Measurements from ENCODE around the gene CCDC192. TPM values are rescaled to one million over a fixed set of nuclear protein-coding genes. Genes with fewer than 3 reads are reported as not detected.
"Not testable (repeated sequence)": the region's sequence is repeated elsewhere in the genome, so short reads cannot be mapped to it uniquely, and the experiment has no call there.

Gene CCDC192, protein sequence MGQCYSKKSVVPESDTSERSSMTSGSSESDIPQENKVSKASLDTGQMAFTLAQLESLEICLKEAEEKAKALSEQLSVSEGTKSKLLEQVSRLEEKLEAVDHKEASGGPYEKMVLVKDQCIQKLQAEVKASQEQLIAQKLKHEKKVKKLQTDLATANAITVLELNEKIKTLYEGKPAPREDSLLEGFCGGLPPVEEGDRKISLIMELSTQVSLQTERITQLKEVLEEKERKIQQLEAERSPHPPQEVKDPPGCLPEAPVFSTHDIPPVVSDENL
- polyA plus RNA-seq (2013, experiment 1 of 2; ENCODE audit: insufficient read length) = 0.42 TPM
- polyA plus RNA-seq (2013, experiment 2 of 2; ENCODE audit: insufficient read length) = 0.26 TPM

DNA sequence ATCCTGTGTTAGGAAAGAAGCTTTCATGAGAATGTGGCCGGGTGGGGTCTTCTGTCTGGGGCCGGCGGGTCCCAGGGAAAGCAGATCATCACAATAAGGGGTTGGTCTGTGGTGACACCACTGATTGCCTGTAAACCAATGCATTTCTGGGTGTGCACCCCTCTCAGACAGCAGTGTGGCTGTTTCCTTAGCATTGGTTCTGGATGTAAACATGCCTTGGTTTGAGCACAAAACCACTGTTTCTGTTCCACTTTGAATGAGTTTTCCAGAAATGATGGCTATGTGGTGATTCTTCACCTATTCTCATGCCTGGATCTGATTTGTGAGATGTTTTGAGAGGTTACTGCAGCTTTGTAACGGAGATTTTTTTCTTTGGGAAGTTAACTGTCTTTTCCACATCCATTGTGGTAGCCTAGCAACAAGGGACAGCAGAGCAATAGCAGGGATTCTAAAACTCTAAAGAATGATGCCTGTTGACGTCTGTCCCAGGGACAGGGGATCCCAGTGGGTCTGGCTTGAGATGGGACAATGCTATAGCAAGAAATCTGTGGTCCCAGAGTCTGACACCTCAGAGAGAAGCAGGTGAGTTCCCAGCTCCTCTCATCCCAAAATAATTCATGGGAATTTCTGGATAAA, at the start of gene CCDC192:
TSS of gene CCDC192 (plus strand) at position 466 of the 636 bp plus-strand sequence. CDS start at position 521, 55 bp downstream.
- no peak for DNase-seq

DNA sequence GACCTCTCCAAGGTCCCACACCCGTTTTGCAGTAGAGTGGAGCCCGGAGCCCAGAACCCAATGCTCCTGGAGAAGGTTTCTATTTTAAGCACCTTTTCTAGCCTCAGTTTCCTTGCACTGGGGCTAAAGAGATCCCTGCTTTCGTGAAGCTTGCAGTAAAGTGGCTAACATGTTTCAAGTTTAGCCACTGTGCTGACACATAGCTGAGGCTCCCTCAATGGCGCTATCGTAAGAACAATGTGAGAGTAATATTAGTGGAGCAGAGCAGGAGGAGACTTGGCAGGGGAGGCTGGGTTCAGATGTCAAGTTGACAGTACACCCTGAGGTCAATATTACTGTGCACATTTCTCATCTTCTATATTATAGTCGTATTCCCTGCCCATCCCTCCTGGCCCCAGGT, 46.4 kb upstream of the CCDC192 start:
- DNase-seq = no peak

DNA sequence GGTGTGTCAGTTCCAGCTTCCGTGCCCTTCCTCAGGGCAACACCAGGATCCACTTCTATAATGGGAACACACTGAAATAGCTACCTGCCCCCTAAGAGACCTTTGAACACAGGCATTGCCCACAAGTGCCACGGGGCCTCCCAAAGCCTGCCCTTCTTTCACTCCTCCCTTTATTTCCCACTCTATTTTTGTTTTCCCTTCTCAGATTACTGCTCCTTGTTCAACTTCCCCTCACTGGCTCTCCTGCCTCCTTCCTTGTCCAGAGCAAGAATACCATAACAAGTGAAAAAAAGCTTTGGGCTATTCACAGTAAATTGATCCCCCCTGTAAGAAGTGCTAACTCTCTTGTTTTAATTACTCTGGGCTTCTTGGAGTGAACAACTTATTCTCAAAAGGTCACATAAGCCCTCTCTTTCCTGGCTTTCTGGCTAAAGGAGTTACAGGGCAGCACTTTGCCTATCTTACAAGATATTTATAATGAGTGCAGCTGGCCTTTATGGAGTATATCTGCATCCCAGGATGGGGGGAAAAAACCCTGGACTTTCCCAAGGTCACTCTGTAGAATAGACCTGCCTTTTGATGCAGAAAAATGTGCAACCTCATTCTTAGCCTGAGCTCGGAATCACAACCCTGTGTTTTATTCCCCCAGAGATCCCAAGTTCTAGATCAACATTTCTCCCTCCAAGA, 43.0 kb upstream of the CCDC192 start:
- no peak for DNase-seq

DNA sequence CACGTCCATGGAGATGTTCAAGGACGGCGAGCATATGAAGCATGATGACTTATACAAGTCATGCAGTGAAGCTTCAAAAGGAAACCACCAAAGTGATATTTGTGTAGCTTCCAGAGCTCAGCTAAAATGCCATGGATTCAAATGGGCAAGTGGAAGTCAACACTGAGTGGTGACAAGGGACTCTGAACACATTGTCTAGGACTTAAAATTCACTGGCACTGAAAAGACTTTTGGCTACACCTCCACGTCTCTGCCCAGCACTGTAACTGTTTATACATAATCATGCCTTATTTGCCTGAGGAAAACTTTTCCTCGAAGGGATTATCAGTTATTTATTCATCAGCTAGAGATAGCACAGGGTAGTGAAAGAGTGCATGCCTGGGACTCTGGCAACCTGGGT, 39.1 kb upstream of the CCDC192 start:
- DNase-seq = no peak

DNA sequence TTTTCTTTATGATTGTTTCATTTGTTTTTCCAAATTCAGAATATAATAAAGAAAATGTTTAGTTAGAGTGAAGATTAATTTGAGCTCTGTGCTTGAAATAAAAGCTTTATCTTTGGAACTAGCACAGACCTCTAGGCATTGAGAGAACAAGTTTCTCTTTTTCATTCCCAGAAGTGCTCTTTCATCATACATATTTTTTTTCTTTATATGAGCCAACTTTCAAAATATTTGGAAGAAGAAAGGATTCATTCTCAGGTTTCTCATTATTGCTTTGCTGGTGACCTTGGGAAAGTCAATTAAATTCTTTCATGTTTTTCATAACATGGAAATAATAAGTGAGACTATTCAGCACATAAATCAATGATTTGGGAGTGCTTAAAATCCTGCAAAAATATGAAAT, 37.5 kb upstream of the CCDC192 start:
- DNase-seq = no peak

DNA sequence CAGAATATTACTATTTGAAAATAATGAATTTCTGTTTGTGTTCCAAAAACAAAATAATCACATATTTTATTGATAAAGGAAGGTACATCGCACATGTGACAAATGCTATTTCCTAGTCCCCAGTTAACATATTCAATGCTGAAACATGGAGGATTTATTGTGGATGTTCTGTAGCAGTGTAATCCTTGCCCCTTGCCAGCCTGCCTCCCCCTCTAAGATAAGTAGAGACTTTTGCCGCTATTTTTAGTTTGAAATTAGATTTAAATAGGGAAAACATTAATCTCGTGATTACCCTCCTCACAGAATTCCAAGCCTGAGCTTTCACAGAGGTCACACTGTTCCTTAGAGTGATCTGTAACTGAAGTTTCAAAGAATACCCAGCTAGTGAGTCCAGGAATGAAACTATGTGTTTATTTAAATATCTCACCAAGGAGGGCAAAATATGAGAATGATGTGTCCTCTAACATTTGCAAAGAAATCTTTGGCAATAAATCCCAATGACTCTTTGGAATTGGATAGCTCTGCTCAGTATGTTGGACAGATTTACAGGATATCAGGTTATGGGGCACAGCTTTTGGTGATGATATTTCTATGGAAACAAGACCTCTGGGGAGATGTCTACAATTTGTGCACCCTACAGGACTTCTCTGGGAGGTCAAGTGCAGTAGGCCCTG, 37.0 kb upstream of the CCDC192 start:
- peak; percentile 33 for DNase-seq

DNA sequence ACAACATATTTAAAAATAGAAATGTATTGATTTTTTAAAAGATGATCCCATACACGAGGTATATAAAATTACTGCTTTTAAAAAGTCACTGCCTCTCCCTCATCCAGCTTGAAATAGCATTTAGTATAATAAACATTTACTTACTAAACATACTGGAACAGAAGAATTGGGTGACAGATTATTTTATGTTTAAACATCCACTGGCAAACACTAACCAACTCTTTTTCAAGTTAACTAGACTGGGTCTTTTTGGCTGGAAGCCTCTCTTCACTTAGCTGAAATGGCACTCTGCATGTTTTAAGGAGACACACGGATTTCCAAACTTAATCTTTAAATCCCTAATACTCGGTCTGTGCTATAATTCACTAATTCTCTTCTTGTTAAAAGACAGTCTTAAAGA, 35.3 kb upstream of the CCDC192 start:
- no peak for DNase-seq

DNA sequence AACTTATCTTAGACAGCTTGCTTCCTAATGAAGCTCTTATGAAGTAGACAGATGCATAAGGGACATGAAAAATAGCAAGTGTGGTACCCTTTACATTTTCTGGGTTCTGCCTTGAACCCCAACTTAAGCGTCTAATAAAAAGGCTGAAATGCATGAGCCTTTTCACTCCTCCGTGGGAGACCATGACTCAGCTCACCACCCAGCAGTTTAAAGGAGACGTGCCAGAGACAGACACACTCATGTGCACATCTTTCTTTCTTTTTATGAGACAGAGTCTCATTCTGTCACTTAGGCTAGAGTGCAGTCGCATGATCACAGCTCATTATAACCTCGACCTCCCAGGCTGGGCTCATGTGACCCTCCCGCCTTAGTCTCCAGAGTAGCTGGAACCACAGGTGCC, 32.0 kb upstream of the CCDC192 start:
- DNase-seq = no peak

DNA sequence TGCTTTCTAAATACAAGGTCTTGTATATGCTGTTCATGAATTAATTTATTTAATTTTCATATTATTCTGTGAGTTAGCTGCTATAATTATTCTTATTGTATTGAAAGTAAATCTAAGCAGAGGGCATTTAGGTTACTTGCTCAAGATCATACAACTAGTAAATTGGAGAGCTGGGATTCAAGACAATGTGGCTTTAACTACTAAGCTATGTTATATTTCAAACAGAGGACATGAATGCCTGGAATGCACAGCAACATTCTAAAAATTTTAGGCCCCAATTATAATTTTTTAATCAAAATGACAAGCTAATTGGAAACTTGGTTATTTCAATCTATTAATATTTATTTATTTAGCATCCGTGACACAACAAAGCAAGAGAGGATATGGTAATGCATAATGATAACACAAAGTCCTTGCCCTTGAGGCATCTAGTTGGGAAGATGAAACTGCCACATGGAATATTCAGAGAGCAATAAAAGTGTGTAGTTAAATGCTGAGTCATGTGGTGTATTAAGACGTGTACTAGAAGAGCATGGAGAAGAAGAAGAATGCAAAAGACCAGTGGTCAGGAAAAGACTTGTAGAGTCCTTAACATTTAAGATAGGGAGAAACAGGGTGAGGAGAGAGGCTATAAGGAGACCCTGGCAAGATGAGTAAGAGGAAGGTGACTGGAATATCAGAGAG, 29.9 kb upstream of the CCDC192 start:
- peak; percentile 35 for DNase-seq

DNA sequence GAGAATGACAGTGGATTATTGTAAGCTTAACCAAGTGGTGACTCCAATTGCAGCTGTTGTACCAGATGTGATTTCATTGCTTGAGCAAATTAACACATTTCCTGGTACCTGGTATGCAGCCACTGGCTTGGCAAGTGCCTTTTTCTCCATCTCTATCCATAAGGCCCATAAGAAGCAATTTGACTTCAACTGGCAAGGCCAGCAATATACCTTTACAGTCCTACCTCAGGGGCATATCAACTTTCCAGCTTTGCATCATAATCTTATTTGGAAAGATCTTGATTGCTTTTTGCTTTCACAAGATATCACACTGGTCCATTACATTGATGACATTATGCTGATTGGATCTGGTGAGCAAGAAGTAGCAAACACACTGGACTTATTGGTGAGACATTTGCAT, 26.2 kb upstream of the CCDC192 start:
- not testable (repeated sequence) for DNase-seq

DNA sequence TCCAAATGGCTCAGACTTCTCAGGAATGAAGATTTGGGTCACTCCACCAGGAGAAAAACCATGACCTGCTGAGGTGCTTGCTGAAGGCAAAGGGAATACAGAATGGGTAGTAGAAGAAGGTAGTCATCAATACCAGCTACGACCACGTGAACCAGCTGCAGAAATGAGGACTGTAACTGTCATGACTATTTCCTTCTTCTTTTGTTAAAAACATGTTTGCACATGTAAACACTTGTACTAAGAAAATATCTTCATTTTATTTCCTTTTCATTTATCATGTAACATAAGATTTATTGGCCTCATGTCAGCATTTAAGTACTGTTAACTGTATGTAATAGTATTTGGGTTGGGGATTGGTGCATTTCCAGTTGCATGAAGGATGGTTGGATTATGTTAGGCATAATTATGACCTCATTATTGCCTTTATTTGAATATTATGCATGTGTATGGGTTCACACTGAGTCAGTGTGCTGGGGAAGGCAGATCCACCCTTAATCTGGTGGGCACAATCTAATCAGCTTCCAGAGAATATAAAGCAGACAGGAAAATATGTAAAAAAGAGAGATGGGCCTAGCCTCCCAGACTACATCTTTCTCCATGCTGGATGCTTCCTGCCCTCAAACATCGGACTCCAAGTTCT, 23.4 kb upstream of the CCDC192 start:
- not testable (repeated sequence) for DNase-seq

DNA sequence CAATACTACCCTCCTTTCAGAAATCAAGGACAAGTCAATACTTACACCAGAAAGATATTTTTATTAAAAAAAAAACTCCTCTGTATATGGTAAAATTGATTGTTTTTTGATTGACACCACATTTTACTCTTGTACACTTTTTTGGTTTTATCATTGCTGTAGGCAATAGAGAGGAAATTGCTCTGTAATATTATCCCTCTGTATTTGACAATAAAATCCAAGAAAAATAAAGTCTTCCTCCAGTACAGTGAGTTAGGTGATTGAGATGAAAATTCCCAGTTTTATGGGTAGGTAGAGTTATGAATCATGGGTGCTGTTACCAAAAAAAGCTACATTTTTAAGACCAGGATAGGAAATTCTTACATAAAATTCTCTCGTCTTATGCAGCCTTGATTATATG, 22.6 kb upstream of the CCDC192 start:
- no peak for DNase-seq

DNA sequence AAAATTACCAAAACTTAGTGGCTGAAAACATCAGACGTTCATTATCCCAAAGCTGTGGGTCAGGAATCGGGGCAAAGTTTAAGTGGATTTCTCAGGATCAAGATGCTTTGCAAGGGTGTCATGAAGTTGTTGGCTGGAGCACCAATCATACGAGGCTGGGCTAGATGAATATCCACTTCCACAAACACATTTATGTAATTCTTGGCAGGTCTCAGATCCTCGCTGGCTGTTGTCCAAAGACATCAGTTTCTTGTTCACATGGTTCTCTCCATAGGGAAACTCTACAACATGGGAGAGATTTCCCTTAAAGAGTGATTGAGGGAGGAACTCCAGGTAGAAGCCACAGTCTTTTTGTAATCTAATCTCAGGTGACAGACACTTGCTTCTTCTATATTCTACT, 20.2 kb upstream of the CCDC192 start:
- peak; percentile 67 for DNase-seq

DNA sequence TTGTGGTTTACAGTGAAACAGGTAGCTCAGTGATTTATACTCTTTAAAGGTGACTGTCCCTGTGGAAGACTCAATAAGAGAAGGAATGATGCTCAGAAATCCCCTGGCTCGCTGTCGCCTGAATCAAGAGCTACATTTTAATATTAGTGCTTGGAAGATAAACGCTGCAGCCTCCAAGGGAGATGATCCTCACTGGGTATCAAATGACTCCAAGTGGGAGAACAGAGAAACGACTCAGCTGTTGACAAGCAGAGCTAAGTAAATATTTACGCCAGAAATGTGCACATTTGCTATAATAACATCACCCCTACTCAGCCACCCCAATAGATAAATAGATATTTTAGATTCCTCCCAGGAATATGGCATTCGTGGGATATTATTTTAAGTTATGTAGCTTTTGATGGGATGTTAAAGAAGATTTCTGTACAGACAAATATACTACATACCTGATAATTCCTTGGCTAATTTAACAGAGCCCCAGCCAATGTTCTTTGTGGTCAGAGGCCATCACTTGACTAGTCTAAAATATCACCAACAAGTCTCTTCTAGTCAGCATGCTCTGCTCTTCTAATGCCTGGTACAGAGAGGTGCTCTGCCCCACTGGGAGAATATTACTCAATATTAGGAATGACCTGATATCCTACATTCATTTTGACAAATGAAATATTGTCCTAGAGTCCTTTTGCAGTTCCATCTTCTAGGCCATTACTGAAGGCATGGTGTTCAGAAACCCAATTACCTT, 18.3 kb upstream of the CCDC192 start:
- DNase-seq = no peak

DNA sequence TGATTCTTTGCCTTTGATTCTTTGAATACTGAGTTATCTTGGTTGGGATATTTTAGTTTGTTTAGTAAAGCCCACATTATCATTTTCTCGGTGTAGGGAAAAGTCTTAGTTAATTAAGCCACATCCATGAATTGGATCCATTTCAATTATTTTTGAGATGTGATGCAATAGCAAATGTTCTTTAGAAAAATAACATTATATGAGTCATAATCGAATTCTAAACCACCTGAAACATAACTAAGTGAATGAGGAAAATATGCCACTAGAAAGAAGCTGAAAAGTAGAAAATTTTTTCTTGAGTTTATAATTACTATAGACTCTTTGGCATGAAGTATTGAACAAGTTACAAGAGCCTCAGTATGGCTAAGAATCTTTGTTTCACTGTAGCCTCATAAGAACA, 17.5 kb upstream of the CCDC192 start:
- DNase-seq = no peak

DNA sequence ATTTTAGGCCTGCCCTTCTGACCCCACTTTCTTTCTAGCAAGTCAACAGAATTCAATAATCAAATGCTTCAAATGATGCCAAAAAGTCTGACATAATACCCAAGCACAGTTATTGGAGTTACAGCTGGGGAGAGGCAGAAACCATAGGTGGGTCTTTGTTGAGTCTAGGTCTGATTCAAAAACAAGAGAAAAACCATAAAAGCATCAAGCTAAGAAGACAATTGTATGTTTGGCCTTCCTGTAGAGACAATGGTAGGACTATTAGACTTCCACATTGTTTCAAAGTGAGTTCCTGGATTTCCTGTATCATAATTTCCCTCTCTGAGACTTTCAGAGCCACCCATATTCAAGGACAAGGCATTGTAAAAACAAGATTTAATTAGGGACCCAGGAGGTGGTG, 16.8 kb upstream of the CCDC192 start:
- no peak for DNase-seq

DNA sequence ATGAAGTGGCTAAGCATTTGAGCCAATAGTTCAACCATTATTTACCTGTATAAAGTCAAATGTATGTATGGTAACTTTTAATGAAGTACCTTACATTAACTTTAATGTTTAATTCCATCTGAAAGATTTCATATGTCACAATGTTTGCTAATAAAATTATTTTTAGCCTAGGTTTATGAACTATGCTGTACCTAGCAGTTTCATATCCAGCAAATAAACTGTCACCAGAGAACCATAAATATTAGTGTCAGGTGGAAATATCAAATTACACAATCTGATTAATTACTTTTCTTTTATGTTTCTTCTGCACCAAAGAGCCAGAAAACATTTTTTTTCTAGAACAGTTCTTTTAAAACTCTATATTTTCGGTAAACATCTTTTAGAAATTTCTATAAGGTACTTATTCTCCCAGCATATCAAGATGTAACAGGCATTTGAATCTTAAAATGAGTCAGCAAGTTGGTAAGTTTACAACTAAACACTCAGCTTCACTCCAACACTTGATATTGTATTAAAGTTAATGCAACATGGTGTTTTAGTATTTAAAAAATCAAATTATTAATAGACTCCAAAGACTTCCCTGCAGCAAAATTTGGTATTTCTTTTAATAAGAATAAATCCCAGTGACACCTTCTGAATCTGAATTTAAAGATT, 8.5 kb upstream of the CCDC192 start:
- DNase-seq = no peak

DNA sequence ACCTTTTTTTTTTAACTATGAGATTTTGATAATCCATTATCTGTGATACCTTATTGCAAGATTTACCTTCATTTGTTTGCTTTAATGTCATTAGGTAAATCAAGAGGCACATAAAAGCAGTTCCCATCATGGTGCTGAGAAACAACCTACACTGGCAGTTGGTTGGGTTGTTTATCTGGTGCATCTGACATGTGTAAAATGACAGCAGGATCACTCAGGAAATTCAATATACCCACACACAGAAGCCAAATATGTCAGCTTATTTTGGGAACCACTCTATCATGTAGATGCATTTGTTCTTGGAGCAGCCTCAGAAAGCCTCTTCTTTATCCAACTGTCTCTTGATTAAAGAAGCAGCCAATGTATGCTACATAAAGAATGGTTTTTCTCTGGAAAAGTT, 7.8 kb upstream of the CCDC192 start:
- no peak for DNase-seq

DNA sequence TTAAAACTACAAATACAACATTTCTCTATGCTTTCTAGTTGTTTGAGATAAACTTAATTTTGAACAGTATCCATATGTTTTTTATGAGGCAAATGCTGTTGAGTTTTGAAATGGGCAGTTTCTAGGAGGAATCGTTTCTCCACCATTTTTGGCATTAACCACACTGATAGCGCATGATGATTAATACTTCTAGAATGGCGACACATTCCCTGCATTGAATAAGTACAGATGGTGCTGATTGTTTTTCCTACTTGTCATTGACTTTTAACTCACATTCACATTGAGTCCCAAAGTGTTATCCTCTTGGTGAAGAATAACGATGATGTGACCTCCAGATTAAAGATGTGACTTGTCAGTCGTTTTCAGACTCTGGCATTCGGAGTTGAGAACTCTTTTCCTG, 6.5 kb upstream of the CCDC192 start:
- peak; percentile 87 for DNase-seq

DNA sequence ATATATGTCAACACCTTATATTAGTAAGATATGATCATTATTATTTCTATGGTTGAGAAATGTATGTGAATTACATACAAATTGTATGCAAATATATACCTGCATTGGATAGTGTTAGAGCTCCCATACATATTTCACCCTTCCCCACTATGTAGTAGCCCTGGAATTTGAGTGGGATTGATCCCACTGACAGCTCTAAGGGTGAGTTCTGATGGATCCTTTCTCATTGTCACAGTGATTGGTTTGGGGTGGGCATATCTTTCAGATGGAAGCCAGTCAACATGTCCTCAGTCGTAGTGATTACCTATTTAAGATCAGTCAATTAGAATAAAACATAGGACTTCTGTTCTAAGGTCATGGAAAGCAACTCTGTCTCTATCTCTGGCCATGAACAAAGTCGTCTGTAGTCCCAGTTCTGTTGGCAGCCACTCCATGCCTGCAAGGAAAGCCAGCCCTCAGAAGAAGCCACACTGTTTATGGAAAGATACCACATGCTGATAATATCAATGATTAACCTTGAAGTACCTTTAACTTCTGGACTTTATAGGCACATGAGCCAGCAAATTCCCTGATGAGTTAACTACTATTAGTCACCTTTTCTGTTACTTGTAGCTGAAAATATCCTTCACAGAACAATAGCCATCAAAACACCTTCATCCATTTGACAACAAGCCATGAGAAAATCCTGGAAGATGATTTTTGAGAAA, 5.1 kb upstream of the CCDC192 start:
- peak; percentile 57 for DNase-seq
